Stimulated activated CD8-positive, alpha-beta memory T cell treated with anti-CD3 and anti-CD28 coated beads, Interleukin-7, amount 100 ng/mL, for 1 hour (primary cell): ENCODE data around the gene SPATS2.
"Not testable (repeated sequence)": the region's sequence is repeated elsewhere in the genome, so short reads cannot be mapped to it uniquely, and the experiment has no call there.

Experiments
- DNase-seq, 2 donors: peaks; one replicate each; pipeline ENCODE4 v3.0.0-alpha.2; 2020; ENCODE audit warnings: low read depth in 2 of 2

The SPATS2 gene

DNA sequence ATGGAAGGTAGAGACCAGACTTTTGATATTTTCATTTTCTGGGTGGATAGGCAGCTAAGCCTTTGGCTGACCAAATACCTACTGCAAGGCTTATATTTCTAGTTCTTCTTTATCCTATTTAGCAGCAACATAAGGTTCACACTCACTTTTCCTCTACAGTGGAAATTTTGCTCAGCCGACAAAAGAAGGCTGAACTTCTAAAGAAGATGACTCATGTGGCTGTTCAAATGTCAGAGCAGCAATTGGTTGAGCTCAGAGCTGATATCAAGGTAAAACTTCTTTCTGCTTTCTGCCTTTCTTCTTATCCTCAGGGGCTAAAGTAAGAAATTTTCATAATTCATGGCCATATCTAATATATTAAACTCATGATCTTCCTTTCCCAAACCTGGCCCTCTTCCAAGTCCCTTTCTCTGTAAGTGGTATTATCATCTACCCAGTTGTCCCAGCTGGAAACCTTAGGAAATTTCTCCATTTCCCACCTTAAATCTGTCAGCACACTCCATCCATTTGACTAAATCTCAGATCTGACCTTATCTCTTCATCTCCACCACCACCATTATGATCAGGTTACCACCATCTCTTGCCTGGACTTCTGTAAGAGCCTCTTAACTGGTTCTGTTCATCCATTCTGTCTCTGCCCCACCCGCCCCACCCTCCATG lies 151.8 kb downstream of the SPATS2 start:
- no peak for DNase-seq

GRCh38 chr12:49519574-49519936 lies 152.3 kb downstream of the SPATS2 start:
- DNase-seq = no peak

DNA sequence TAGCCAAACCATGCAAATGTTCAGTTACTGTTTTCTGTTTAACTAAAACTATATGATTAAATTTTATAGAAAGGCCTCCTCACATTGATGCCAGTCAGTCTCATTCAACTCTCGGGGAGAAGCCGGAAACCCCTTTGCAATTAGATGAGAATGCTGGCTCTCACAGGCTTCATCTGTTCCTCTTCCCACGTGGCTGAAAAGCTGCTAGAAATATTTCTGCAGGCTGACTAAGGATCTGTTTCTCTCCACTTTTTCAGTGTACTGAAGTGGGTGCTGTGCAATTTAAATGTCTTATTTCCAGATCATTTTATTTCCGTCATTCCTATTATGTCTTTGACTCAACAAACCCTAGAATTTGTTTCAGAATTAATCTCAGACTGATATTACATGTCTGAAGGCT lies 154.1 kb downstream of the SPATS2 start:
- no peak for DNase-seq

DNA sequence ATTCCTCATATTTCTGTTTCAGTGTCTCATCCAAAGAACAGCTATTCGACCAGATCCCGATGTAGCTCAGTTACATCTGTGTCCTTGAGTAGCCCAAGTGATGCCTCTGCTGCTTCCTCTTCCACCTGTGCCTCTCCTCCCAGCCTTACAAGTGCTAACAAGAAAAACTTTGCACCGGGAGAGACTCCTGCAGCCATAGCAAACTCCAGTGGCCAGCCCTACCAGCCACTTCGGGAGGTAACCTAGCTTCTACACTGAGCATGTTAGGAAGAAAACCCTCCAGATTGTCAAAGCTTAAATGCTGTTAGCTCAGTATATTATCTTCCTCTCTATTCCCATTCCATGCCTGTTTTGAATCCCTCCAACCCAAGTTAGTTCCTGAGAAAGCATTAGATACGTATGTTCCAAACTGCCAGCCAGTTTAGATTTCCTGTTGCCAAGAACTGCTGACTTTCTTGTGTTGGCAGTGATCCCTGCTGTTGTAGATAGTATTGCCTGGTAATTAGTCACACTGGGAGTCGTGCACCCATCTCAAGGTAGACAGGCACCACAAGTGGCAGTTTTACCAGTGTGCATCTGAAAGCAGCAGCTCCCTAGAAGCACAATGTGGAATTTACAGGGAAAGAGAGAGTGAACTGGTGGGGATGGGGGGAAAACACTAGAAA lies 157.5 kb downstream of the SPATS2 start:
- no peak for DNase-seq

DNA sequence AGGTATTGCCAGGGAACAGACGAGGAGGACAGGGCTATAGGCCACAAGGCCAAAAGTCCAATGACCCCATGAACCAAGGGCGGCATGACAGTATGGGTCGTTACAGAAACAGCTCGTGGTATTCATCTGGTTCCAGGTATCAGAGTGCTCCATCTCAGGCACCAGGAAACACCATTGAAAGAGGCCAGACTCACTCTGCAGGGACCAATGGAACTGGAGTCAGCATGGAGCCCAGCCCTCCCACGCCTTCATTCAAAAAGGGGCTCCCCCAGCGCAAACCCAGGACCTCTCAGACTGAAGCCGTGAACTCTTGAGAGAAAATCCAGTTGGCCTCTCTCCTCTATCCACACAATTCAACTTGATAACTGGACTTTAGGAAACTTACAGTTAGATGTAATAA lies 158.7 kb downstream of the SPATS2 start:
- DNase-seq = no peak

DNA sequence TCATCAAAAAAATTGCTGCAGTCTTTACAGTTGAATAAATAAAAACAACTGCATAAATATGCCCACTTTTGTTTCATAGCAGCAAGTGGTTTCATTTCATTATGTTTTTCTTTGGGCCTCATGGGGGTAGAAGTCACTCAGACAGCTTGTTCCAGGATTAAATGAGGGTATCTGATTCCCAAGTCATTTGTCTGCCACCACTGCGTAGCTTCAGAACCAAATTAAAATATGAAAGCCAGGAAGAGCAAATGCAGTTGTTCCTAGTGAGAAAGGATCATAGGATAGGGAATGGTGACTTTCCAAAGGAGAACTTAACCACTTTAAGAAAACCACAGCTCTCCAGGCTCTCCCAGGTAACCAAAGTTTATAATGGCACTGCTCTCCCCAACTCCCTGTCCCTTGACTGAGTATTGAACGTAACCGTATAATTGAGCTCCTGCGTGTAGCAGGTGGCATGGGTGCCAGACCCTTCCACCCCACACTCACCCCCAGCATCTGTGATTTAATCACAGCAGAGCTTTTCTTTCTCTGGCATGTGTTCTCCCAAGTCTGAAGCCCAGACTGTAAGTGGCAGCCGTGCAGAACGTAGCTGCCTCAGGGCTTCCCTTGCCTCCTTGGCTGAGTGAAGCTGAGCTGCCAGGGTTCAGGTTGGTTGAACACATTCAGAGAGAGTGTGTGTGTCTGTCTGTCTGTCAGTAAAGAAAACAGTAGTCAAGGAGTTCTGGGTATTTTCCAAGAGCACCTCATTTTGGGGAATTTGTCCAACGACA lies 160.3 kb downstream of the SPATS2 start:
- DNase-seq = no peak

- no peak for DNase-seq
Observed at GRCh38 chr12:49529414-49529813, 162.2 kb downstream of the SPATS2 start.

GRCh38 chr12:49531745-49532144 lies 164.5 kb downstream of the SPATS2 start:
- no peak for DNase-seq

- no peak for DNase-seq
Observed at GRCh38 chr12:49533331-49533730, 166.1 kb downstream of the SPATS2 start.

- DNase-seq = not testable (repeated sequence)
Observed at GRCh38 chr12:49534122-49534521, 166.9 kb downstream of the SPATS2 start.

- no peak for DNase-seq
Observed at GRCh38 chr12:49534731-49535278, 167.5 kb downstream of the SPATS2 start.

DNA sequence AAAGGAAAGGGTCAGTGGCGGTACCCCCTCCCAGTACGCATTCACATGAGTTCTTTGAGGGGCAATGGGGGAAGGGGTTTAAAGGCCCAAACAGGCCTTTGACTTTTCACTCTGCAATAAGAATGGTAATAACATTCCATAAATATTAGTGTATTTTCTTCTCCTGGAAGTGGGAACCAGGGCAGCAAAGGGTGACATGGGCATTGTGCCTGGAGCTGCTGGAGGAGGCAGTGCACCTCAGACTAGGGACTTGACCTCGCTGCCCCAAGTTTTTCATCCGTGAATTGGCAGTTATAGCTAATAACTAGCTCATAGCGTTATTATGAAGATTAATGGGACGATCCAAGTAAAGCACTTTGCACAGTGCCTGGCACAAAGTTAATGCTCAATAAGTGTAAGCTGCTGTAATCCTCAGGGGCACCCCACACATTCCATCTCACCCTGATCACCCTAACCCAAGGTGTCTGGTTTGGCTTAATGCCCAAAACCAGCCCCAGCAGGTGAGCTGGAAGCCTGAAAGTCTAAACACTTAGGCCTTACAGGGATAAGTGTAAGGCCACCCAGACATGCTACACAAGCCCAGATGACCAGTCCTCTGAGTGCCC lies 168.8 kb downstream of the SPATS2 start:
- DNase-seq = no peak

DNA sequence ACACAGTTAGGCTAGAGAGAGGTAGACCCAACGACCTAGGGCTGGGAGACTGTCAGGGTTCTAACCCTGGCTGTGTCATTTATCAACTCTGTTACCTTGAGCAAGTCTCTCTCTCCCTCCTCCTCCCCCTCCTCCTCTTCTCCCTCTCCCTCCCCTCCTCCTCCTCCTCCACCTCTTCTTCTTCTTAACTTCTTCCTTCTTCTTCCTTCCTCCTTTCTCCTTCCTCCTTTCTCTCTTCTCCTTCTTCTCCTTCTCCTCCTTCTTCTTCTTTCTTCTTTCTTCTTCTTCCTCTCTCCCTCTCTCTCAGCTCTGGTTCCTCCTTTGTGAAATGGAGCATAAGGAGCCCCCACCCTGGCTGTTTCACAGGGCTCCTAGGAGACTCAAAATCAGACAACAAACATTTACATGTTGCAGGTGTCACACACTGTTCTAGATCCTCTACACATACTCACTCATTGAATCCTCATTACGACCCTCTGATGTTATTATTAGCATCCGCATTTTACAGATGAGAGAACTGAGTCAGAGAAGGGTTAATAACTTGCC lies 169.3 kb downstream of the SPATS2 start:
- no peak for DNase-seq

GRCh38 chr12:49537231-49537751 lies 170.0 kb downstream of the SPATS2 start:
- no peak for DNase-seq

DNA sequence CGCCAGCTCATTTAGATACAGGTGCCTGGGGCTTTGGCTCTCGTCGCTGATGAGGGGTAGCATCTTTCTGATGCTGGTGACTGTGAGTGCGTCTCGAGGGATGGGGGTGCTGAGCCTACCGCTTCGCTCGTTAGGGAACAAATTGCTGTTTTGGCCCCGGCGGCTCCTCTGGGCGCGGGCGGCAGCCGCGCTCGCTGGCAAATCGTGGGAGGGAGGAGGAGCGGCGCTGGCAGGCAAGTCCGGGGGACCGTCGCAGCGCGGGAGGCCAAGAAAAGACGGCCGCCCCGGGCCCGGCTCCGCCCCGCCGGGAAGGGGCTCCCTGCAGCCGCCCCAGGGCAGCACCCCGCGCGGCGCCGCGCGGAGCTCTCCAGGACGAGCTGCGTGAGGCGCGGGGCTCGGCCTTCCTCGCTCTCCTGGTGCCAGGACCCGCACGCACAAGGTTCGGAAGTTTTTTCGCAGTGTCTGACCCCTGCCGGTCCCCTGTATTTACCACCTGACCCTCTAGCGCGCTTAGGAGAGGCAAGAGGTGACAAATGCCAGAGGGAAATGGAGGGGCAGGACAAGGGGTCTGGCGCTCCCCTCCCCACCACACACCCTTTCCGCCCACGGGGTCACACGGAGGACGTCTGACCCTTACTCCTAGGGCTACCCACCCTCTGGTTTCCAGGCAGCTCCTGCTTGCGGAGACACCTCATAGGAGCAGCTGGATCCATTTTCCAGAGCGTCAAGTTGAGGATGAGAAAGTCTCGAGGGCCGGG lies 170.7 kb downstream of the SPATS2 start:
- DNase-seq = no peak

- DNase-seq = peak; percentile 77 to 80
Observed at GRCh38 chr12:49538510-49539403, 171.5 kb downstream of the SPATS2 start, which contains the start of gene KCNH3. KCNH3 (plus strand) TSS chr12:49539030; CDS start chr12:49539417, 387 bp downstream.

GRCh38 chr12:49539406-49540228 lies 172.4 kb downstream of the SPATS2 start:
- DNase-seq = no peak

GRCh38 chr12:49540229-49541139 lies 173.2 kb downstream of the SPATS2 start:
- DNase-seq = no peak
